ENCODE results near the gene OR4E2.

DNA sequence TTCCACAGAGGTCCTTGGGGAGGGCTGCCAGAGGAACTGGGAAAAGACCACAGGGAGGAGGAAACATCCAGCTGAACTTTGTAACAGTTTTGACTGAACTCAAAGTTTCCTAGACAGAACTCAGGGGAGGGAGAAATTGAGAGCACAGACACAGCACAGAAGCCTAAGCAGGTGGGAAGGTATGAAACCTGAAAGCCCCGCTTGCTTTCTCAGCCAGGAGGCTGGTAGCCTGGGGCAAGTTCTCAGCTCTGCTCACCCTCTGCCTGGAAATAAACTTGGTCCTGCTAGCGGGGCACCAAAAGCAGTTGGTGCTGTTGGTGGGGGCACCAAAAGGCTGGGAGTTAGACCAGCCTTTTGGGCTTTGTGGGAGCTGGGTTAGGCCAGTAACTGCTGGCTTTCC is 45.9 kb downstream of the OR4E2 start:
- TF ChIP-seq BHLHE40 (IDR thresholded peaks at IDR 0.05; ENCODE audit: borderline replicate concordance) (no peak), TARDBP (IDR thresholded peaks at IDR 0.05) (no peak), SP1 (IDR thresholded peaks at IDR 0.05) (no peak), ELF4 (IDR thresholded peaks at IDR 0.05) (no peak), HDGF (IDR thresholded peaks at IDR 0.05; ENCODE audit: borderline replicate concordance) (no peak), FOXM1 (IDR thresholded peaks at IDR 0.05; ENCODE audit: borderline replicate concordance) (no peak), ARNT (IDR thresholded peaks at IDR 0.05) (no peak), ZNF384 (IDR thresholded peaks at IDR 0.05) (no peak), FOXA1 (IDR thresholded peaks at IDR 0.05) (no peak)
